CD4-positive, alpha-beta T cell treated with Interleukin-12 subunit alpha and Interleukin-12 subunit beta, for 1 hour (primary cell): Measurements from ENCODE around the gene GLI1.
A peak's percentile ranks its signal among the peaks of the same experiment; 100 is the strongest.
"Not testable (repeated sequence)": the region's sequence is repeated elsewhere in the genome, so short reads cannot be mapped to it uniquely, and the experiment has no call there.

Source experiments
- DNase-seq: peaks from one replicate; pipeline ENCODE4 v3.0.0-alpha.2; 2020

Gene GLI1

GRCh38 chr12:57459750-57460467, at the start of gene GLI1:
GLI1 (plus strand) TSS chr12:57459785; CDS start chr12:57463692, 3,907 bp downstream.
- DNase-seq: no peak

- no peak for DNase-seq
Measured at GRCh38 chr12:57410534-57410933, 49.1 kb upstream of the GLI1 start.

- DNase-seq: not testable (repeated sequence)
Measured at GRCh38 chr12:57414160-57414559, 45.4 kb upstream of the GLI1 start.

- DNase-seq: no peak
Measured at GRCh38 chr12:57415088-57415487, 44.5 kb upstream of the GLI1 start.

- no peak for DNase-seq
Measured at GRCh38 chr12:57416039-57416996, 43.3 kb upstream of the GLI1 start.

- DNase-seq: no peak
Measured at GRCh38 chr12:57418255-57418654, 41.3 kb upstream of the GLI1 start.

- no peak for DNase-seq
Measured at GRCh38 chr12:57419495-57419894, 40.1 kb upstream of the GLI1 start.

GRCh38 chr12:57420482-57420881, 39.1 kb upstream of the GLI1 start:
- DNase-seq: no peak

GRCh38 chr12:57426948-57427347, 32.6 kb upstream of the GLI1 start:
- not testable (repeated sequence) for DNase-seq

GRCh38 chr12:57428965-57429364, 30.6 kb upstream of the GLI1 start:
- DNase-seq: no peak

GRCh38 chr12:57429473-57430111, 30.0 kb upstream of the GLI1 start:
- DNase-seq: no peak

GRCh38 chr12:57430112-57430930, 29.3 kb upstream of the GLI1 start:
- DNase-seq: no peak

GRCh38 chr12:57430931-57431566, 28.5 kb upstream of the GLI1 start, which contains the start of gene R3HDM2:
R3HDM2 (minus strand) TSS chr12:57431043; CDS start chr12:57310428, 120,615 bp downstream.
- peak; percentile 96 for DNase-seq

GRCh38 chr12:57431654-57432188, 27.9 kb upstream of the GLI1 start:
- no peak for DNase-seq

GRCh38 chr12:57433370-57433769, 26.2 kb upstream of the GLI1 start:
- DNase-seq: no peak

GRCh38 chr12:57434517-57435223, 24.9 kb upstream of the GLI1 start, which contains the start of gene INHBC:
INHBC (plus strand) TSS chr12:57434784; CDS start chr12:57434887, 103 bp downstream.
- DNase-seq: no peak

GRCh38 chr12:57435293-57435692, 24.3 kb upstream of the GLI1 start:
- no peak for DNase-seq

GRCh38 chr12:57438400-57438799, 21.2 kb upstream of the GLI1 start:
- DNase-seq: no peak

- DNase-seq: no peak
Measured at GRCh38 chr12:57439762-57440266, 19.8 kb upstream of the GLI1 start.

GRCh38 chr12:57441393-57441792, 18.2 kb upstream of the GLI1 start:
- DNase-seq: not testable (repeated sequence)
